Smooth muscle cell (in vitro differentiated cells): ENCODE results near the gene PELI2. TPM values are rescaled to one million over a fixed set of nuclear protein-coding genes. Genes with fewer than 3 reads are reported as not detected.

Experiments
- DNase-seq: peaks from one replicate; lab custom pipeline; 2025; ENCODE audit not compliant: unreplicated experiment; lab: John Stamatoyannopoulos, UW
- H2AFZ ChIP-seq: fragments of 200-600 bp; sonication (generic); 2 replicates; pipeline ENCODE4 v1.6.0; 2016; ENCODE audit warnings: antibody characterized with exemption, low read depth, mild to moderate bottlenecking
- H3F3A ChIP-seq: fragments of 200-600 bp; sonication (generic); 2 replicates; pipeline ENCODE4 v1.6.0; 2017; ENCODE audit warnings: antibody characterized with exemption, low read depth
- H3K27ac ChIP-seq: fragments of 200-600 bp; sonication (generic); 2 replicates; pipeline ENCODE4 v1.5.1; 2016; ENCODE audit warnings: low read depth, mild to moderate bottlenecking
- H3K27me3 ChIP-seq: fragments of 200-600 bp; sonication (generic); 2 replicates; pipeline ENCODE4 v1.6.1; 2016; ENCODE audit warnings: low read depth, mild to moderate bottlenecking
- H3K36me3 ChIP-seq: fragments of 200-600 bp; sonication (generic); 2 replicates; pipeline ENCODE4 v1.5.1; 2016; ENCODE audit warnings: low read depth
- H3K4me1 ChIP-seq: fragments of 200-600 bp; sonication (generic); 2 replicates; pipeline ENCODE4 v1.5.1; 2016; ENCODE audit warnings: low read depth
- H3K4me2 ChIP-seq: fragments of 200-600 bp; sonication (generic); 2 replicates; pipeline ENCODE4 v1.6.0; 2016; ENCODE audit warnings: mild to moderate bottlenecking
- H3K4me3 ChIP-seq: fragments of 200-600 bp; sonication (generic); 2 replicates; pipeline ENCODE4 v1.5.1; 2016; ENCODE audit warnings: mild to moderate bottlenecking
- H3K79me2 ChIP-seq: fragments of 200-600 bp; sonication (generic); 2 replicates; pipeline ENCODE4 v1.6.0; 2016; ENCODE audit warnings: low read depth, mild to moderate bottlenecking
- H3K9ac ChIP-seq: fragments of 200-600 bp; sonication (generic); 2 replicates; pipeline ENCODE4 v1.6.0; 2016; ENCODE audit warnings: low read depth
- H3K9me3 ChIP-seq: fragments of 200-600 bp; sonication (generic); replicated peaks from 2 replicates; pipeline ENCODE4 v1.5.1; 2016; ENCODE audit warnings: low read depth
- H4K20me1 ChIP-seq: fragments of 200-600 bp; sonication (generic); 2 replicates; pipeline ENCODE4 v1.6.0; 2016; ENCODE audit warnings: low read depth
- CTCF ChIP-seq: fragments of 200-600 bp; sonication (generic); IDR thresholded peaks from 2 replicates; pipeline ENCODE4 v1.5.1; 2017; ENCODE audit warnings: borderline replicate concordance, mild to moderate bottlenecking, antibody characterized with exemption; ENCODE audit not compliant: insufficient read depth, poor library complexity, severe bottlenecking
- WGBS: methylation state at CpG from one replicate; pipeline ENCODE4 v1.1.7; 2016; ENCODE audit warnings: low lambda C conversion rate; 5-methylcytosine and 5-hydroxymethylcytosine counted together
- polyA plus RNA-seq: library from polyadenylated mRNA; unstranded; fragments of >200 nt; fragmentation: Nextera tagmentation; extraction: Ambion mirVana; gene quantifications from 2 replicates; pipeline ENCODE4 v1.2.1, GENCODE V29; 2016
- total RNA-seq: library from RNA; depleted of rRNA; stranded (reverse); fragments of >200 nt; gene quantifications from 2 replicates; pipeline ENCODE4 v1.2.3, GENCODE V29; 2014

PELI2 gene
- total and polyA plus RNA-seq, 2 experiments from 2014 or later: 4.6 to 9.1 TPM

GRCh38 chr14:56136571-56137452 lies 18.6 kb downstream of the PELI2 start:
- Histone ChIP-seq H3K27ac (no peak overlapping the region), H3K4me1 (peaks cover 47% of the 10 kb centered on the region), H4K20me1 (peaks cover 28% of the 10 kb centered on the region), H3K9me3 (no peaks in the 10 kb centered on the region), H2AFZ (no peak overlapping the region), H3K36me3 (no peaks in the 10 kb centered on the region), H3F3A (no peaks in the 10 kb centered on the region), H3K79me2 (peaks cover 42% of the 10 kb centered on the region), H3K4me2 (no peak overlapping the region), H3K9ac (no peak overlapping the region), H3K4me3 (no peak overlapping the region), H3K27me3 (no peaks in the 10 kb centered on the region)
- TF ChIP-seq CTCF: no peak
- DNase-seq: no peak
- 98% methylated on average over 2 of the region's 2 CpGs for WGBS

GRCh38 chr14:56137453-56137807 lies 19.2 kb downstream of the PELI2 start:
- Histone ChIP-seq H3K4me2 (no peak overlapping the region), H3F3A (no peaks in the 10 kb centered on the region), H3K4me3 (no peak overlapping the region), H4K20me1 (peaks cover 22% of the 10 kb centered on the region), H3K27ac (no peak overlapping the region), H3K9ac (no peak overlapping the region), H2AFZ (no peak overlapping the region), H3K9me3 (no peaks in the 10 kb centered on the region), H3K27me3 (no peaks in the 10 kb centered on the region), H3K79me2 (peaks cover 48% of the 10 kb centered on the region), H3K36me3 (no peaks in the 10 kb centered on the region), H3K4me1 (peaks cover 41% of the 10 kb centered on the region)
- no peak for TF ChIP-seq CTCF
- 85% methylated on average over 7 of the region's 7 CpGs for WGBS
- no peak for DNase-seq

- no peak for TF ChIP-seq CTCF
- DNase-seq: no peak
- H3F3A ChIP-seq: no peaks in the 10 kb centered on the region
- H3K4me3 ChIP-seq: no peak overlapping the region
- H3K27me3 ChIP-seq: no peaks in the 10 kb centered on the region
- no peak overlapping the region for H2AFZ ChIP-seq
- H3K4me1 ChIP-seq: peaks cover 36% of the 10 kb centered on the region
- peaks cover 19% of the 10 kb centered on the region for H4K20me1 ChIP-seq
- no peak overlapping the region for H3K27ac ChIP-seq
- peaks cover 52% of the 10 kb centered on the region for H3K79me2 ChIP-seq
- H3K9me3 ChIP-seq: no peaks in the 10 kb centered on the region
- H3K4me2 ChIP-seq: no peak overlapping the region
- 71% methylated on average over 9 of the region's 9 CpGs for WGBS
- H3K9ac ChIP-seq: no peak overlapping the region
- no peaks in the 10 kb centered on the region for H3K36me3 ChIP-seq
These were observed 19.6 kb downstream of the PELI2 start for GRCh38 chr14:56137849-56138248.

GRCh38 chr14:56138928-56139327 lies 20.7 kb downstream of the PELI2 start:
- peaks cover 53% of the 10 kb centered on the region for H3K79me2 ChIP-seq
- no peaks in the 10 kb centered on the region for H3F3A ChIP-seq
- H3K9ac ChIP-seq: no peak overlapping the region
- H3K4me2 ChIP-seq: no peak overlapping the region
- no peak overlapping the region for H3K27ac ChIP-seq
- peaks cover 14% of the 10 kb centered on the region for H4K20me1 ChIP-seq
- no peaks in the 10 kb centered on the region for H3K27me3 ChIP-seq
- H3K4me1 ChIP-seq: peaks cover 27% of the 10 kb centered on the region
- H3K36me3 ChIP-seq: no peaks in the 10 kb centered on the region
- no peak for TF ChIP-seq CTCF
- H3K9me3 ChIP-seq: no peaks in the 10 kb centered on the region
- no peak overlapping the region for H3K4me3 ChIP-seq
- no peak for DNase-seq
- H2AFZ ChIP-seq: no peak overlapping the region
- 68% methylated on average over 2 of the region's 2 CpGs for WGBS
